BJ (cell line): ENCODE data around the gene EZR. TPM values are rescaled to one million over a fixed set of nuclear protein-coding genes. Genes with fewer than 3 reads are reported as not detected.

ENCODE experiments used
- CTCF ChIA-PET: fragments of 350-600 bp; formaldehyde crosslinking; extraction: SDS; loops from one replicate; lab custom pipeline; 2021; ENCODE audit warnings: antibody characterized with exemption, inconsistent platforms; lab: Yijun Ruan, JAX
- POLR2A ChIA-PET: fragments of 300-600 bp; sonication (Branson Sonifier 250); formaldehyde crosslinking; extraction: SDS; loops from one replicate; lab custom pipeline; 2021; ENCODE audit warnings: antibody characterized with exemption; lab: Charles Lee
- DNase-seq: peaks from one replicate; pipeline ENCODE4 v3.0.0-alpha.2; 2011; ENCODE audit warnings: low read depth
- H3K27me3 ChIP-seq: 2 replicates; pipeline ENCODE4 v1.6.0; 2011; ENCODE audit warnings: low read length; ENCODE audit not compliant: control insufficient read depth, insufficient read depth
- H3K36me3 ChIP-seq: 2 replicates; pipeline ENCODE4 v1.5.1; 2011; ENCODE audit warnings: low read length; ENCODE audit not compliant: control insufficient read depth, insufficient read depth
- H3K4me3 ChIP-seq: 2 replicates; pipeline ENCODE4 v1.5.1; 2011; ENCODE audit warnings: low read depth, mild to moderate bottlenecking, control low read depth, low read length
- CTCF ChIP-seq: IDR thresholded peaks from 2 replicates; pipeline ENCODE4 v1.5.1; 2011; ENCODE audit warnings: low read depth, mild to moderate bottlenecking, control low read depth, inconsistent platforms, low read length, moderate library complexity; ENCODE audit not compliant: insufficient read depth
- polyA plus RNA-seq: library from polyadenylated mRNA; depleted of rRNA; stranded (reverse); fragments of >200 nt; gene quantifications from 2 replicates; pipeline ENCODE4 v1.2.3, GENCODE V29; 2011

EZR gene
- polyA plus RNA-seq, 1 experiment = 117 TPM

DNA sequence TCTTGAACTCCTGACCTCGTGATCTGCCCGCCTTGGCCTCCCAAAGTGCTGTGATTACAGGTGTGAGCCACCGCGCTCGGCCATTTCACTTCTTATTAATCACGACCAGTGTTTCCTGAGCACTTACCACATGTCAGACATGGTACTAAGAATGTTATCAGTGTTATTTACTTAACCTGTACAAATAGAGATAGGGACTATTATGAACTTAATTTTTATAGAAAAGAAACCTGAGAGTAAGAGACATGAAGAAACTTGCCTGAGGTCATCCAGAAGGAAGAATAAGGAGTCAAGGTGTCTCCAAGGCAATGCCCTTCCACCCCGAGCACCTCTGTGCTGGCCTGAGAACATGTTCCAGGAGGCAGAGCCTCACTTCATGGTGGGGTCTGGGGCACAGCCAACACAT, 29.3 kb upstream of the EZR start:
- CTCF ChIA-PET = no interaction called here
- no peak overlapping the region for H3K4me3 ChIP-seq
- no peak for DNase-seq
- POLR2A ChIA-PET = no interaction called here
- H3K36me3 ChIP-seq = no peaks in the 10 kb centered on the region
- no peak for TF ChIP-seq CTCF
- H3K27me3 ChIP-seq = no peaks in the 10 kb centered on the region

GRCh38 chr6:158847786-158848185, 28.6 kb upstream of the EZR start:
- ChIA-PET CTCF (no interaction called here), POLR2A (no interaction called here)
- DNase-seq = no peak
- no peaks in the 10 kb centered on the region for H3K36me3 ChIP-seq
- TF ChIP-seq CTCF = no peak
- no peak overlapping the region for H3K4me3 ChIP-seq
- H3K27me3 ChIP-seq = no peaks in the 10 kb centered on the region

DNA sequence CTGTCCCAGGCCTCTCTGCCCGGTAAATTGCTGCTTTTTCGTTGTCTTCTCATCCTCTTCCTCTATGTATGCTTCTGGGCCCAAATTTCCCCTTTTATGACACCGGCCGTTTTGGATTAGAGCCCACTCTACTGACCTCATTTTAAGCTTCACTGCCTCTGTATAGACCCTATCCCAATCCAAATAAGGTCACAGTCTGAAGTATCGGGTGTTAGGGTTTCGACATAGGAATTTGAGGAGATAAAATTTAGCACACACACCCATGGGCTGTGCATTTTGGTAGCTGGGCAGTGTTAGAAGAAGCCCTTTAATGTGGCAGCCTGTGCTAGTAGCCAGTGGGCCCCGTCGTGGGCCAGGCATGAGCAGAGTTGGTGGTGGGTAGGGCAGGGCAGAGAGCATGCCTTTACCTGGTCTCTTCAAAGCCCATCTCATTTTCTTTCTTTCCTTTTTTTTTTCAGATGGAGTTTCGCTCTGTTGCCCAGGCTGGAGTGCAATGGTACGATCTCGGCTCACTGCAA, 27.9 kb upstream of the EZR start:
- Histone ChIP-seq H3K27me3 (no peaks in the 10 kb centered on the region), H3K36me3 (no peaks in the 10 kb centered on the region), H3K4me3 (no peak overlapping the region)
- DNase-seq = no peak
- TF ChIP-seq CTCF = no peak
- ChIA-PET POLR2A (no interaction called here), CTCF (interaction anchor here (0.9 kb wide), 1 partner anchor 21 kb away, joined by 3 read pairs; no protein-coding TSS in a partner anchor)

DNA sequence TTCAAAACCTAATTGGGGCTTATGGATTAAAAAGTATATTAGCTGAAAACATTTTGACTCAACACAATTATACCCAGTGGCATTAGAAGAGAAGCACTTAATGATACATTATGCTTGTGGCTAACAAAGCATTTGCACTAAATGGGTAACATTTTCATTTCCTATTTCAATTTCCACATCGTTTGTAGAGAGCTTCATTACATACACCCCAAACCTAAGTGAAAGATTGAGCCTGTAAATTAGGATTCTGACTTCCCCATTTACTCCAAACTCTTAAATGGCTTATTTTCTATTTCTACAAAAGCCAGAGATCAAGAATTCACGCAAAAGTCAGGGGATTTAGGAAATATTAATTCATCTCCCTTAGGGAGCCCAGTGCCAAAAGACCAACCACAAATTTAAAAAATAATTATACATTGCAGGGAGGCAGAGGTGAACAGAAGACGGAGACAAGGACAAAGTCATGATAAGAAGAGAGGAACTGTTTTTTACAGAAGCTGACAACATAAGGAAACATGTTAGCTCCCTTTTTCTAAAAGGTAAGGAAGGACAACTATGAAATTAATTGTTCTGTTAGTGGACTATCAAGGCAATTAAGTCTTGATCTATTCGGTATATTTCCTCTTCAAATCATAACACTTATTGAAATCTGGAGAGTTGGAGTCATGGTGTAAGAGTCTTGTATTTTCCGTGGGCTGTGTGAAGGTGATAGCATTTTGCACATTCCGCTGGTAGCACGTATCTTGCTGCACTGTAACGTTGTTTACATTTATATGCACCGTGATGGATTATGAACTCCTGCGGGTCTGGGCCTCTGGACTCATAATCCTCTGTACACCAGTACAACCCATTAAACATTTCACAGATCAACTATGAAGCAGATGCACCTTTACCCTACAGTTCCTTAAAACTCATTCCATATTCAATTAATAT, 24.8 kb upstream of the EZR start:
- POLR2A ChIA-PET = no interaction called here
- Histone ChIP-seq H3K4me3 (no peak overlapping the region), H3K27me3 (no peaks in the 10 kb centered on the region), H3K36me3 (no peaks in the 10 kb centered on the region)
- TF ChIP-seq CTCF = no peak
- CTCF ChIA-PET = interaction anchor here (0.7 to 1.0 kb wide), 2 partner anchors 8 to 12 kb away, joined by 3 read pairs; no protein-coding TSS in a partner anchor
- DNase-seq = no peak

- no peak for TF ChIP-seq CTCF
- CTCF ChIA-PET = no interaction called here
- Histone ChIP-seq H3K36me3 (no peaks in the 10 kb centered on the region), H3K4me3 (no peak overlapping the region), H3K27me3 (no peaks in the 10 kb centered on the region)
- no peak for DNase-seq
- POLR2A ChIA-PET = no interaction called here
Measured at GRCh38 chr6:158841358-158841757, 22.2 kb upstream of the EZR start.
